GM23338 (cell line): Measurements from ENCODE around the gene DNAJC27. TPM values are rescaled to one million over a fixed set of nuclear protein-coding genes. Genes with fewer than 3 reads are reported as not detected.
"Not testable (repeated sequence)": the region's sequence is repeated elsewhere in the genome, so short reads cannot be mapped to it uniquely, and the experiment has no call there.

ENCODE experiments used
- ATAC-seq: fragments of 200-7000 bp; cut with Tn5 transposase; 3 replicates; pipeline ENCODE4 v1.9.1; 2020
- DNase-seq: peaks from one replicate; pipeline ENCODE4 v3.0.0-alpha.2; 2015; ENCODE audit warnings: low spot score
- H2AFZ ChIP-seq: fragments of 200-600 bp; sonication (generic); 2 replicates; pipeline ENCODE4 v1.8.0; 2016; ENCODE audit warnings: antibody characterized with exemption, mild to moderate bottlenecking, moderate library complexity
- H3F3A ChIP-seq: fragments of 200-600 bp; sonication (generic); replicated peaks from 2 replicates; pipeline ENCODE4 v1.8.0; 2017; ENCODE audit warnings: antibody characterized with exemption, mixed run types, low read depth
- H3K27ac ChIP-seq: fragments of 200-600 bp; sonication (generic); 2 replicates; pipeline ENCODE4 v1.6.1; 2016; ENCODE audit warnings: low read depth
- H3K27me3 ChIP-seq: fragments of 200-600 bp; sonication (generic); 2 replicates; pipeline ENCODE4 v1.8.0; 2016; ENCODE audit warnings: mild to moderate bottlenecking, mixed run types, moderate library complexity; ENCODE audit not compliant: insufficient read depth
- H3K36me3 ChIP-seq: fragments of 200-600 bp; sonication (generic); 2 replicates; pipeline ENCODE4 v1.8.0; 2016; ENCODE audit warnings: mild to moderate bottlenecking; ENCODE audit not compliant: insufficient read depth
- H3K4me1 ChIP-seq: fragments of 200-600 bp; sonication (generic); 2 replicates; pipeline ENCODE4 v1.8.0; 2016; ENCODE audit warnings: mild to moderate bottlenecking, moderate library complexity; ENCODE audit not compliant: insufficient read depth
- H3K4me2 ChIP-seq: fragments of 200-600 bp; sonication (generic); 2 replicates; pipeline ENCODE4 v1.7.1; 2017; ENCODE audit warnings: mixed run types
- H3K4me3 ChIP-seq: fragments of 200-600 bp; sonication (generic); 2 replicates; pipeline ENCODE4 v1.6.1; 2016; ENCODE audit warnings: mixed run types
- H3K79me2 ChIP-seq: fragments of 200-600 bp; sonication (generic); replicated peaks from 2 replicates; pipeline ENCODE4 v1.8.0; 2017; ENCODE audit warnings: mild to moderate bottlenecking; ENCODE audit not compliant: insufficient read depth
- H3K9me2 ChIP-seq: fragments of 200-600 bp; sonication (generic); 2 replicates; pipeline ENCODE4 v1.8.0; 2017; ENCODE audit not compliant: insufficient read depth
- H4K20me1 ChIP-seq: fragments of 200-600 bp; sonication (generic); replicated peaks from 2 replicates; pipeline ENCODE4 v1.8.0; 2017; ENCODE audit warnings: mild to moderate bottlenecking; ENCODE audit not compliant: insufficient read depth
- H3K27ac Mint-ChIP-seq: 2 replicates; pipeline ENCODE4 v1.8.0; 2020; ENCODE audit warnings: inconsistent platforms, mild to moderate bottlenecking, moderate library complexity, mixed read lengths
- H3K27me3 Mint-ChIP-seq: 3 replicates; pipeline ENCODE4 v1.8.0; 2022; ENCODE audit warnings: low read depth, mild to moderate bottlenecking, moderate library complexity, mixed read lengths, inconsistent platforms; ENCODE audit not compliant: insufficient read depth, poor library complexity
- H3K36me3 Mint-ChIP-seq: 3 replicates; pipeline ENCODE4 v1.8.0; 2021; ENCODE audit warnings: low read depth, mild to moderate bottlenecking, inconsistent platforms, moderate library complexity, mixed read lengths
- H3K4me1 Mint-ChIP-seq: 3 replicates; pipeline ENCODE4 v1.8.0; 2020; ENCODE audit warnings: mild to moderate bottlenecking, inconsistent platforms, mixed read lengths
- H3K4me3 Mint-ChIP-seq: 3 replicates; pipeline ENCODE4 v1.8.0; 2021; ENCODE audit warnings: moderate library complexity, mild to moderate bottlenecking, inconsistent platforms, mixed read lengths
- H3K9me3 Mint-ChIP-seq: 3 replicates; pipeline ENCODE4 v1.8.0; 2020; ENCODE audit warnings: moderate library complexity, mild to moderate bottlenecking, inconsistent platforms, mixed read lengths
- EZH2 ChIP-seq: fragments of 200-600 bp; sonication (generic); IDR thresholded peaks from one replicate; pipeline ENCODE4 v1.8.0; 2017; ENCODE audit warnings: antibody characterized with exemption, mild to moderate bottlenecking, low read depth; ENCODE audit not compliant: unreplicated experiment
- EZH2phosphoT487 ChIP-seq: fragments of 200-600 bp; sonication (generic); IDR thresholded peaks from one replicate; pipeline ENCODE4 v1.8.1; 2018; ENCODE audit warnings: antibody characterized with exemption; ENCODE audit not compliant: unreplicated experiment
- JUNB ChIP-seq: IDR thresholded peaks from one replicate; pipeline ENCODE4 v1.6.1; 2016; ENCODE audit warnings: antibody characterized with exemption; ENCODE audit not compliant: unreplicated experiment
- NANOG ChIP-seq: IDR thresholded peaks from 2 replicates; pipeline ENCODE4 v1.6.1; 2016; ENCODE audit warnings: antibody characterized with exemption, borderline replicate concordance
- POLR2AphosphoS5 ChIP-seq: IDR thresholded peaks from 2 replicates; pipeline ENCODE4 v1.6.1; 2016; ENCODE audit warnings: antibody characterized with exemption, low read depth
- STAT1 ChIP-seq: IDR thresholded peaks from one replicate; pipeline ENCODE4 v1.6.1; 2016; ENCODE audit warnings: antibody characterized with exemption; ENCODE audit not compliant: unreplicated experiment
- ZNF114 ChIP-seq: fragments of 250-450 bp; sonication (Bioruptor Pico); IDR thresholded peaks from 2 replicates; pipeline ENCODE4 v1.5.0; 2020; ENCODE audit warnings: mild to moderate bottlenecking, moderate library complexity
- ZNF331 ChIP-seq: fragments of 250-450 bp; sonication (Bioruptor Pico); IDR thresholded peaks from 2 replicates; pipeline ENCODE4 v1.5.0; 2020; ENCODE audit warnings: low read depth, mild to moderate bottlenecking, moderate library complexity
- polyA plus RNA-seq: library from polyadenylated mRNA; unstranded; fragments of >200 nt; fragmentation: Nextera tagmentation; extraction: Ambion mirVana; gene quantifications from 2 replicates; pipeline ENCODE4 v1.2.1, GENCODE V29; 2016
- total RNA-seq: library from RNA; depleted of rRNA; stranded (reverse); fragments of >200 nt; shearing (Covaris generic); gene quantifications from 2 replicates; pipeline ENCODE4 v1.2.3, GENCODE V29; 2014
- TF ChIP-seq, protein P1 (sequence below): IDR thresholded peaks from one replicate; pipeline ENCODE4 v1.6.1; 2018; ENCODE audit warnings: antibody characterized with exemption; ENCODE audit not compliant: unreplicated experiment
- TF ChIP-seq, protein P2 (sequence below), 2 experiments: fragments of 200-600 bp in 1 of 2; sonication (generic) in 1 of 2; conservative IDR thresholded peaks; 2 replicates each; pipeline versions ENCODE4 v1.5.1 to v1.6.1; 2016 to 2017; ENCODE audit warnings: antibody characterized with exemption in 2 of 2, low read depth in 2 of 2, mild to moderate bottlenecking in 2 of 2, moderate library complexity in 1 of 2

Gene DNAJC27
- total and polyA plus RNA-seq, 2 experiments from 2014 or later = 2.4 to 2.6 TPM

DNA sequence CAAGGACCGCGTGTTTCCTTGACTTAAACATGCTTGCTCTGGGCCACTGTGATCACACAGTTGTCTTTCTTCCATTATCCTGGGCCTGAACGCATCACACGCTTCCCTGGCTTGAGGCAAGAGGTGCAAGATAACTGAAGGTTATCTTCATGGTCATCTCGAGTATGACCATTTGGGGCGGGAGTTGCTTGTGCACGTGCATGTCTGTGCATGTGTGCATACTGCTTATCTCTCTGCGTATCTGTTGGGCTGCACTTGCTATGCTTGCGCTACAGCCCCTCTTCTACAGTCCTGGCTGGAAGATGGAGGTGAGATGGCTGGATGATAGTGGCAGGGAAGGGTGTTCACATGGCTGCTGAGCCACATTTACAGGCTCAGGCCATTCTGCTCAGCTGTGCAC, 42.9 kb upstream of the DNAJC27 start:
- TF ChIP-seq, protein P1, sequence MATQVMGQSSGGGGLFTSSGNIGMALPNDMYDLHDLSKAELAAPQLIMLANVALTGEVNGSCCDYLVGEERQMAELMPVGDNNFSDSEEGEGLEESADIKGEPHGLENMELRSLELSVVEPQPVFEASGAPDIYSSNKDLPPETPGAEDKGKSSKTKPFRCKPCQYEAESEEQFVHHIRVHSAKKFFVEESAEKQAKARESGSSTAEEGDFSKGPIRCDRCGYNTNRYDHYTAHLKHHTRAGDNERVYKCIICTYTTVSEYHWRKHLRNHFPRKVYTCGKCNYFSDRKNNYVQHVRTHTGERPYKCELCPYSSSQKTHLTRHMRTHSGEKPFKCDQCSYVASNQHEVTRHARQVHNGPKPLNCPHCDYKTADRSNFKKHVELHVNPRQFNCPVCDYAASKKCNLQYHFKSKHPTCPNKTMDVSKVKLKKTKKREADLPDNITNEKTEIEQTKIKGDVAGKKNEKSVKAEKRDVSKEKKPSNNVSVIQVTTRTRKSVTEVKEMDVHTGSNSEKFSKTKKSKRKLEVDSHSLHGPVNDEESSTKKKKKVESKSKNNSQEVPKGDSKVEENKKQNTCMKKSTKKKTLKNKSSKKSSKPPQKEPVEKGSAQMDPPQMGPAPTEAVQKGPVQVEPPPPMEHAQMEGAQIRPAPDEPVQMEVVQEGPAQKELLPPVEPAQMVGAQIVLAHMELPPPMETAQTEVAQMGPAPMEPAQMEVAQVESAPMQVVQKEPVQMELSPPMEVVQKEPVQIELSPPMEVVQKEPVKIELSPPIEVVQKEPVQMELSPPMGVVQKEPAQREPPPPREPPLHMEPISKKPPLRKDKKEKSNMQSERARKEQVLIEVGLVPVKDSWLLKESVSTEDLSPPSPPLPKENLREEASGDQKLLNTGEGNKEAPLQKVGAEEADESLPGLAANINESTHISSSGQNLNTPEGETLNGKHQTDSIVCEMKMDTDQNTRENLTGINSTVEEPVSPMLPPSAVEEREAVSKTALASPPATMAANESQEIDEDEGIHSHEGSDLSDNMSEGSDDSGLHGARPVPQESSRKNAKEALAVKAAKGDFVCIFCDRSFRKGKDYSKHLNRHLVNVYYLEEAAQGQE = no peak
- TF ChIP-seq EZH2phosphoT487 = no peak
- TF ChIP-seq JUNB = no peak
- TF ChIP-seq STAT1 = no peak
- no peak for TF ChIP-seq POLR2AphosphoS5
- no peak for ATAC-seq
- Histone ChIP-seq H3K4me1 (no peaks in the 10 kb centered on the region), H3K4me2 (no peak overlapping the region), H2AFZ (no peak overlapping the region), H3F3A (no peaks in the 10 kb centered on the region), H3K4me3 (no peak overlapping the region), H3K36me3 (no peaks in the 10 kb centered on the region), H3K79me2 (no peaks in the 10 kb centered on the region), H4K20me1 (no peaks in the 10 kb centered on the region), H3K27me3 (no peaks in the 10 kb centered on the region), H3K27ac (no peak overlapping the region), H3K9me2 (no peaks in the 10 kb centered on the region)
- H3K36me3 Mint-ChIP-seq = no peaks in the 10 kb centered on the region
- no peak overlapping the region for H3K4me3 Mint-ChIP-seq
- H3K9me3 Mint-ChIP-seq = no peaks in the 10 kb centered on the region
- H3K27ac Mint-ChIP-seq = no peak overlapping the region
- peaks cover 3% of the 10 kb centered on the region; the same call in 1 of the 3 replicates for H3K4me1 Mint-ChIP-seq
- no peaks in the 10 kb centered on the region for H3K27me3 Mint-ChIP-seq
- no peak for DNase-seq

DNA sequence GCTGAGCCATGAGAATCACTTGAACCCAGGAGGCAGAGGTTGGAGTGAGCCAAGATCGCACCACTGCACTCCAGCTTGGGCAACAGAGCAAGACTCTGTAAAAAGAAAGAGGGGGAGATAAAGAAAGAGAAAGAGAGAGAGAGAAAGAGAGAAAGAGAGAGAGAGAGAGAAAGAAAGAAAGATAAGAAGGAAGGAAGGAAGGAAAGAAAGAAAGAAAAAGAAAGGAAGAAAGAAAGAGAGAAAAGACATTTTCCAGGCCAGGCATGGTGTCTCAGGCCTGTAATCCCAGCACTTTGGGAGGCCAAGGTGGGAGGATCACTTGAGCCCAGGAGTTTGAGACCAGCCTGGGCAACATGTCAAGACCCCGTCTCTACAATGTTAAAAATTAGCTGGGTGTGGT, 39.6 kb upstream of the DNAJC27 start:
- H3K4me3 ChIP-seq, H3K9me3 Mint-ChIP-seq, DNase-seq, H3K4me1 Mint-ChIP-seq, H3K27me3 ChIP-seq, H3K4me1 ChIP-seq, ATAC-seq, H3K4me3 Mint-ChIP-seq, H3K9me2 ChIP-seq, H3K4me2 ChIP-seq, H3K79me2 ChIP-seq, H3K27ac Mint-ChIP-seq, H3K27me3 Mint-ChIP-seq, H2AFZ ChIP-seq, H3F3A ChIP-seq, H3K27ac ChIP-seq, H3K36me3 Mint-ChIP-seq, H3K36me3 ChIP-seq, H4K20me1 ChIP-seq: not testable (repeated sequence)

DNA sequence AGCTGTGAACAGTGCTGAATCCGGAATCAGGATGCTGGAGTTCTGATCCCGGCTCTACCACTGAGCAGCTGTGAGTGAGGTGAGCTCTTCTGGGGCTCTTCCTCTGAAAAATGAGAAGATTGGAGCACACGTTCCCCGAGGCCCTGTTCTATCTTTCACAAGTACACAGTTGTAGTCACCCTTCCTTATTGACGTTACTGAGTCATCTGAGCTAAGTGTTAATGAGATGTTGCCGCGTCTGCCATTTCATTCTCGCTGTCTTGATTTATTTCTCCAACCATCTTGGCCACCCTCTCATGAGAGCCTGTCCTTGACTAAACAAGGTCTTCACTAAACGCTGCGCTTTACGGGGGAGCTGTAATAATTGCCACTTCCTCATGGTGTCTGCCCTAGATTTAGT, 38.2 kb upstream of the DNAJC27 start:
- Histone ChIP-seq H4K20me1 (no peaks in the 10 kb centered on the region), H3K4me2 (no peak overlapping the region), H3K27ac (no peak overlapping the region), H3K4me1 (no peaks in the 10 kb centered on the region), H3K9me2 (no peaks in the 10 kb centered on the region), H3K4me3 (no peak overlapping the region), H2AFZ (no peak overlapping the region; the same call in 1 of the 2 replicates), H3K27me3 (no peaks in the 10 kb centered on the region), H3K36me3 (no peaks in the 10 kb centered on the region), H3F3A (no peaks in the 10 kb centered on the region), H3K79me2 (no peaks in the 10 kb centered on the region)
- Mint-ChIP-seq H3K9me3 (no peaks in the 10 kb centered on the region), H3K4me3 (no peak overlapping the region), H3K4me1 (no peaks in the 10 kb centered on the region), H3K27me3 (no peaks in the 10 kb centered on the region), H3K27ac (no peak overlapping the region), H3K36me3 (no peaks in the 10 kb centered on the region)
- ATAC-seq (no peak), DNase-seq (no peak)
- TF ChIP-seq, protein P1 = no peak
- no peak for TF ChIP-seq JUNB
- no peak for TF ChIP-seq ZNF331
- TF ChIP-seq NANOG = no peak
- no peak for TF ChIP-seq POLR2AphosphoS5
- TF ChIP-seq, protein P2, sequence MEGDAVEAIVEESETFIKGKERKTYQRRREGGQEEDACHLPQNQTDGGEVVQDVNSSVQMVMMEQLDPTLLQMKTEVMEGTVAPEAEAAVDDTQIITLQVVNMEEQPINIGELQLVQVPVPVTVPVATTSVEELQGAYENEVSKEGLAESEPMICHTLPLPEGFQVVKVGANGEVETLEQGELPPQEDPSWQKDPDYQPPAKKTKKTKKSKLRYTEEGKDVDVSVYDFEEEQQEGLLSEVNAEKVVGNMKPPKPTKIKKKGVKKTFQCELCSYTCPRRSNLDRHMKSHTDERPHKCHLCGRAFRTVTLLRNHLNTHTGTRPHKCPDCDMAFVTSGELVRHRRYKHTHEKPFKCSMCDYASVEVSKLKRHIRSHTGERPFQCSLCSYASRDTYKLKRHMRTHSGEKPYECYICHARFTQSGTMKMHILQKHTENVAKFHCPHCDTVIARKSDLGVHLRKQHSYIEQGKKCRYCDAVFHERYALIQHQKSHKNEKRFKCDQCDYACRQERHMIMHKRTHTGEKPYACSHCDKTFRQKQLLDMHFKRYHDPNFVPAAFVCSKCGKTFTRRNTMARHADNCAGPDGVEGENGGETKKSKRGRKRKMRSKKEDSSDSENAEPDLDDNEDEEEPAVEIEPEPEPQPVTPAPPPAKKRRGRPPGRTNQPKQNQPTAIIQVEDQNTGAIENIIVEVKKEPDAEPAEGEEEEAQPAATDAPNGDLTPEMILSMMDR (conservative IDR thresholded peaks at IDR 0.05; ENCODE audit: low read depth in 2 of 2) = no peak
- no peak for TF ChIP-seq STAT1
- no peak for TF ChIP-seq EZH2
- TF ChIP-seq ZNF114 (CRISPR knock-in tag) = no peak
